WI38 (cell line): ENCODE results near the gene WNT5A.

Source experiments
- H3K4me3 ChIP-seq: 2 replicates; pipeline ENCODE4 v1.5.1; 2011; ENCODE audit warnings: low read depth, mild to moderate bottlenecking, control low read depth, low read length
- CTCF ChIP-seq: IDR thresholded peaks from 2 replicates; pipeline ENCODE4 v1.5.1; 2012; ENCODE audit warnings: low read depth, mild to moderate bottlenecking, control low read depth, low read length

WNT5A gene

GRCh38 chr3:55439657-55440056 is 47.4 kb downstream of the WNT5A start:
- no peak overlapping the region for H3K4me3 ChIP-seq
- TF ChIP-seq CTCF: no peak

GRCh38 chr3:55436644-55437043 is 50.5 kb downstream of the WNT5A start:
- no peak overlapping the region for H3K4me3 ChIP-seq
- no peak for TF ChIP-seq CTCF

GRCh38 chr3:55435491-55435890 is 51.6 kb downstream of the WNT5A start:
- no peak for TF ChIP-seq CTCF
- no peak overlapping the region for H3K4me3 ChIP-seq

- 0 out of 2 replicates have a peak, but pooled peaks have one; percentile 11 for TF ChIP-seq CTCF
- H3K4me3 ChIP-seq: no peak overlapping the region
Measured at GRCh38 chr3:55434789-55435188, 52.3 kb downstream of the WNT5A start.

- no peak for TF ChIP-seq CTCF
- H3K4me3 ChIP-seq: no peak overlapping the region
Measured at GRCh38 chr3:55431041-55431440, 56.1 kb downstream of the WNT5A start.

GRCh38 chr3:55427739-55428138 is 59.4 kb downstream of the WNT5A start:
- H3K4me3 ChIP-seq: no peak overlapping the region
- no peak for TF ChIP-seq CTCF

GRCh38 chr3:55426486-55426885 is 60.6 kb downstream of the WNT5A start:
- no peak overlapping the region for H3K4me3 ChIP-seq
- TF ChIP-seq CTCF: no peak
